Ishikawa (cell line): Measurements from ENCODE around the gene MCF2L.

ENCODE experiments used
- CREB1 ChIP-seq: IDR thresholded peaks from 2 replicates; pipeline ENCODE4 v1.6.1; 2012; ENCODE audit warnings: low read depth
- EGR1 ChIP-seq: IDR thresholded peaks from 2 replicates; pipeline ENCODE4 v1.6.1; 2012
- EP300 ChIP-seq: IDR thresholded peaks from 2 replicates; pipeline ENCODE4 v1.6.1; 2012; ENCODE audit warnings: borderline replicate concordance
- FOXM1 ChIP-seq: IDR thresholded peaks from 2 replicates; pipeline ENCODE4 v1.6.1; 2012; ENCODE audit warnings: low read depth, borderline replicate concordance
- MAX ChIP-seq: IDR thresholded peaks from 2 replicates; pipeline ENCODE4 v1.6.1; 2012
- NFIC ChIP-seq: IDR thresholded peaks from 2 replicates; pipeline ENCODE4 v1.6.1; 2012
- RAD21 ChIP-seq: IDR thresholded peaks from 2 replicates; pipeline ENCODE4 v1.6.1; 2012; ENCODE audit warnings: low read depth
- REST ChIP-seq: IDR thresholded peaks from 2 replicates; pipeline ENCODE4 v1.6.1; 2012; ENCODE audit warnings: low read depth, mild to moderate bottlenecking
- TAF1 ChIP-seq: IDR thresholded peaks from 2 replicates; pipeline ENCODE4 v1.6.1; 2012; ENCODE audit warnings: low read depth, mild to moderate bottlenecking
- TEAD4 ChIP-seq: IDR thresholded peaks from 2 replicates; pipeline ENCODE4 v1.6.1; 2012
- YY1 ChIP-seq: IDR thresholded peaks from 2 replicates; pipeline ENCODE4 v1.6.1; 2012; ENCODE audit warnings: low read depth
- ZBTB7A ChIP-seq: IDR thresholded peaks from 2 replicates; pipeline ENCODE4 v1.6.1; 2012; ENCODE audit warnings: low read depth

DNA sequence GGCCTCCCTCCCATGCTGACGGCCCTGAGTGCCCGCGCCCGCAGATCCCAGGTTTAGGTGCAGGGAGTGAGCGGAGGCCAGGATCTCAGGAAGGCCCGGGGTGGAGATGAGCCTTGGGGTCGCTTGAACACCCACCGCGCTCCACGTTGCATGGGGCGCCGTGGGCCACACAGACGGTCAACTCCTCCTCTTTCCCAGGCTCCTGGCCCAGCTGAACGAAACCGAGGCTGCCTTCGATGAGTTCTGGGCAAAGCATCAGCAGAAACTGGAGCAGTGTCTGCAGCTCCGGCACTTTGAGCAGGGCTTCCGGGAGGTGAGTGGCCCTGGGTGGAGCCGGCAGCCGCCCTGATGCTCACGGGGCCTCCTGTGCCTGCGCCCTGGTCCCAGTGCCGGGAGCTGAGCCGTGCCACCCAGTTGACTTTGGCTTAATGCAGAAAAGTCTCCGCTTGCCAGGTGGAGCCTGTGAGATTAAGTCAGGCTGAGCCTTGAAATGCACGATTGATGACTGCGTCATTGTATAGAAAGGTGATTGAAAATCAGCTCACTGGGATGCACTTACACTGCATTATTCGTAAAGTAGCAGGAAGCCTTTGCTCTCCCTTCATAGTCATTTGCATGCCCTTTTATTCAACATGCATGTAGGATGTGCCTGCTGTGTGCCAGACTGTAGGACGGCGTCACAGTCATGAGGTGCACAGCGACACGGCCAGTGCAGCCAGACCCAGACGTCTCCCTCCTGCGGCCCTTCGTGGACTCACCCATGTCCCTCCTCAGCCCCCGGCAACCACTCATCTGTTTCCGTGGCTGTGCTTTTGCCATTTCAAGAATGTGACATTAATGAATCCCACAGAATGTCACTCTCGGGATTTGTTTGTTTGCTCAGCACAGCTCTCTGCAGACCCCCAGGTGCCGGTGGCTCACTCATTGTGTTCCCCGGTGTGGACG is 101.1 kb downstream of the MCF2L start:
- TF ChIP-seq CREB1 (no peak), EGR1 (no peak), REST (no peak), FOXM1 (no peak), RAD21 (no peak), TEAD4 (no peak), ZBTB7A (no peak), MAX (no peak), EP300 (no peak), YY1 (no peak), TAF1 (no peak), NFIC (no peak)
